CD14-positive monocyte (primary cell): Measurements from ENCODE around the gene TMA16. TPM values are rescaled to one million over a fixed set of nuclear protein-coding genes. Genes with fewer than 3 reads are reported as not detected.
"Not testable (repeated sequence)": the region's sequence is repeated elsewhere in the genome, so short reads cannot be mapped to it uniquely, and the experiment has no call there.

Experiments
- DNase-seq, 3 donors: peaks; one replicate each; pipeline ENCODE4 v3.0.0-alpha.2; 2011 to 2022
- H2AFZ ChIP-seq: 2 replicates; pipeline ENCODE4 v1.6.0; 2012; ENCODE audit warnings: mild to moderate bottlenecking, low read depth, low read length, inconsistent platforms; ENCODE audit not compliant: insufficient read depth, poor library complexity, severe bottlenecking
- H3K27ac ChIP-seq, 2 donors: 1 replicate in 1 of 2; 2 replicates in 1 of 2; pipeline ENCODE4 v1.5.1; 2012 to 2013; ENCODE audit warnings: low read length in 2 of 2, control low read depth in 1 of 2, inconsistent platforms in 1 of 2, low read depth in 1 of 2, mild to moderate bottlenecking in 1 of 2
- H3K27me3 ChIP-seq, 2 donors: one replicate each; pipeline versions ENCODE4 v1.6.0 to v1.6.1; 2011 to 2013; ENCODE audit warnings: low read length in 2 of 2; ENCODE audit not compliant: control insufficient read depth in 2 of 2, insufficient read depth in 2 of 2
- H3K36me3 ChIP-seq, 2 donors: replicated peaks in 1 of 2; 1 replicate in 1 of 2; 2 replicates in 1 of 2; pipeline versions ENCODE4 v1.5.1 to v1.6.1; 2012 to 2013; ENCODE audit warnings: low read length in 2 of 2, control low read depth in 1 of 2, inconsistent platforms in 1 of 2, mild to moderate bottlenecking in 1 of 2; ENCODE audit not compliant: insufficient read depth in 2 of 2, control insufficient read depth in 1 of 2
- H3K4me1 ChIP-seq, 2 donors: 1 replicate in 1 of 2; 2 replicates in 1 of 2; pipeline versions ENCODE4 v1.5.1 to v1.6.1; 2012 to 2013; ENCODE audit warnings: low read length in 2 of 2, control low read depth in 1 of 2, inconsistent platforms in 1 of 2, mild to moderate bottlenecking in 1 of 2, moderate library complexity in 1 of 2; ENCODE audit not compliant: insufficient read depth in 2 of 2, control insufficient read depth in 1 of 2
- H3K4me2 ChIP-seq: replicated peaks from 2 replicates; pipeline ENCODE3; 2012; ENCODE audit warnings: low read length, moderate library complexity, mild to moderate bottlenecking; ENCODE audit not compliant: poor library complexity, severe bottlenecking; ENCODE audit errors: extremely low read depth
- H3K4me3 ChIP-seq, 3 experiments: fragments of 200-600 bp in 1 of 3; sonication (generic) in 1 of 3; replicated peaks in 1 of 3; 1 replicate in 2 of 3; 2 replicates in 1 of 3; pipeline ENCODE4 v1.5.1; 2011 to 2013; ENCODE audit warnings: low read length in 3 of 3, mild to moderate bottlenecking in 3 of 3, control low read depth in 2 of 3, low read depth in 2 of 3, inconsistent platforms in 1 of 3, moderate library complexity in 1 of 3
- H3K79me2 ChIP-seq: 2 replicates; pipeline ENCODE4 v1.6.0; 2012; ENCODE audit warnings: mild to moderate bottlenecking, control low read depth, inconsistent platforms, low read length, moderate library complexity; ENCODE audit not compliant: insufficient read depth
- H3K9ac ChIP-seq: 2 replicates; pipeline ENCODE4 v1.6.0; 2017; ENCODE audit warnings: low read length, mild to moderate bottlenecking; ENCODE audit not compliant: insufficient read depth, poor library complexity, severe bottlenecking
- H3K9me3 ChIP-seq, 2 donors: replicated peaks in 1 of 2; 1 replicate in 1 of 2; 2 replicates in 1 of 2; pipeline versions ENCODE4 v1.5.1 to v1.6.1; 2012 to 2013; ENCODE audit warnings: low read length in 2 of 2, control low read depth in 1 of 2; ENCODE audit not compliant: control insufficient read depth in 1 of 2, insufficient read depth in 1 of 2
- H4K20me1 ChIP-seq: 2 replicates; pipeline ENCODE4 v1.6.0; 2012; ENCODE audit warnings: mild to moderate bottlenecking, low read length, control low read depth, moderate library complexity; ENCODE audit not compliant: insufficient read depth
- H3K27ac Mint-ChIP-seq, 7 donors: one replicate each; pipeline ENCODE4 v1.8.0; 2020; ENCODE audit warnings: mild to moderate bottlenecking in 7 of 7, mixed read lengths in 7 of 7, moderate library complexity in 6 of 7, inconsistent platforms in 2 of 7
- H3K27me3 Mint-ChIP-seq, 3 donors: one replicate each; pipeline ENCODE4 v1.8.0; 2021 to 2022; ENCODE audit warnings: low read depth in 3 of 3, mild to moderate bottlenecking in 3 of 3, mixed read lengths in 3 of 3, moderate library complexity in 3 of 3, inconsistent platforms in 1 of 3
- H3K36me3 Mint-ChIP-seq, 2 donors: one replicate each; pipeline ENCODE4 v1.8.0; 2020; ENCODE audit warnings: mixed read lengths in 2 of 2, inconsistent platforms in 1 of 2, mild to moderate bottlenecking in 1 of 2
- H3K4me1 Mint-ChIP-seq: one replicate; pipeline ENCODE4 v1.8.0; 2020; ENCODE audit warnings: mild to moderate bottlenecking, mixed read lengths
- H3K4me3 Mint-ChIP-seq, 2 donors: one replicate each; pipeline ENCODE4 v1.8.0; 2020; ENCODE audit warnings: mild to moderate bottlenecking in 2 of 2, mixed read lengths in 2 of 2, moderate library complexity in 1 of 2
- H3K9me3 Mint-ChIP-seq, 7 donors: one replicate each; pipeline ENCODE4 v1.8.0; 2020 to 2022; ENCODE audit warnings: mixed read lengths in 7 of 7, mild to moderate bottlenecking in 6 of 7, moderate library complexity in 6 of 7, inconsistent platforms in 2 of 7
- CTCF ChIP-seq: fragments of 200-600 bp; IDR thresholded peaks from one replicate; pipeline ENCODE4 v1.8.0; 2022; ENCODE audit warnings: antibody characterized with exemption, mild to moderate bottlenecking
- WGBS: methylation state at CpG from one replicate; pipeline ENCODE4 v1.1.5; 2013; ENCODE audit warnings: missing lambda C conversion rate; ENCODE audit not compliant: insufficient coverage; 5-methylcytosine and 5-hydroxymethylcytosine counted together
- intact Hi-C, 2 donors: fragments of 100-400 bp; cut with micrococcal nuclease; formaldehyde crosslinking; loops; one replicate each; pipeline versions ENCODE4 v1.15.0 to v1.15.1; 2023
- polyA minus RNA-seq: library from RNA; depleted of rRNA, polyadenylated mRNA; stranded (reverse); fragments of >200 nt; gene quantifications from 2 replicates; pipeline ENCODE4 v1.2.3, GENCODE V29; 2012
- polyA plus RNA-seq, 3 donors: library from polyadenylated mRNA; depleted of rRNA in 1 of 3; unstranded in 2 of 3; stranded (reverse) in 1 of 3; fragments of 300-500 nt in 2 of 3; fragments of >200 nt in 1 of 3; fragmentation: Illumina TruSeq in 2 of 3; gene quantifications; 1 replicate in 2 of 3; 2 replicates in 1 of 3; pipeline ENCODE4 v1.2.3, GENCODE V29; 2012 to 2021
- total RNA-seq, 12 experiments: library from RNA in 1 of 12; stranded (reverse) in 1 of 12; fragments of 120-200 nt in 1 of 12; gene quantifications; one replicate each; pipeline ENCODE4 v1.2.4 and lab custom pipeline; 2013 to 2026; ENCODE audit warnings: mixed read lengths in 6 of 12, inconsistent platforms in 1 of 12

The TMA16 gene
- 26.7 TPM for total RNA-seq (2013)
- polyA plus RNA-seq (1 to 10 TPM; 7.7 to 8.2 (median 8.2) TPM), polyA minus RNA-seq (5.1 and 7.5 TPM in 2 replicates), total RNA-seq (lab: John Stamatoyannopoulos, UW) (2.1 to 10.0 (median 7.0) reads per million in 11 experiments)

GRCh38 chr4:163494360-163495241, at the start of gene TMA16:
Gene TMA16, plus strand, starts transcription at chr4:163494690. Its CDS starts 112 bp downstream, at chr4:163494802.
- Mint-ChIP-seq H3K27ac (peak within 1 kb of the TSS; percentile 95 to 99 (median 97)), H3K4me3 (peak within 1 kb of the TSS; percentile 100), H3K27me3 (peaks cover 0 to 1% (median 0%) of the 10 kb centered on the region in 3 donors), H3K9me3 (peaks cover 0 to 4% (median 0%) of the 10 kb centered on the region in 7 donors), H3K36me3 (peaks cover 0 to 4% of the 10 kb centered on the region in 2 donors), H3K4me1 (peaks cover 32% of the 10 kb centered on the region)
- DNase-seq, result peak; percentile 78 to 81 (median 81)
- peaks cover 23% of the 10 kb centered on the region for H4K20me1 ChIP-seq
- H3K27me3 ChIP-seq, result no peaks in the 10 kb centered on the region
- intact Hi-C loops, result loop anchor here in 1 of 2 donors (2.0 kb wide), 1 partner anchor 54 kb away; no protein-coding TSS in a partner anchor
- H3K79me2 ChIP-seq, result peaks cover 51% of the 10 kb centered on the region
- H3K36me3 ChIP-seq, result peaks cover 0 to 4% of the 10 kb centered on the region in 2 donors
- peak within 1 kb of the TSS; percentile 89 for H3K9ac ChIP-seq
- no peaks in the 10 kb centered on the region for H3K9me3 ChIP-seq
- peak within 1 kb of the TSS; percentile 85 to 89 for H3K27ac ChIP-seq
- TF ChIP-seq CTCF, result no peak
- H3K4me3 ChIP-seq, result peak within 1 kb of the TSS; percentile 66 to 100 (median 80)
- peak within 1 kb of the TSS; percentile 100 for H2AFZ ChIP-seq
- under 1% methylated on average over 56 of the region's 64 CpGs for WGBS
- peaks cover 23 to 40% of the 10 kb centered on the region in 2 donors for H3K4me1 ChIP-seq
- H3K4me2 ChIP-seq, result peak within 1 kb of the TSS; percentile 96

GRCh38 chr4:163447023-163447422, 47.5 kb upstream of the TMA16 start:
- H3K9me3 Mint-ChIP-seq, intact Hi-C loops, H3K27ac ChIP-seq, H3K27ac Mint-ChIP-seq, DNase-seq, H2AFZ ChIP-seq, H3K9me3 ChIP-seq, H3K27me3 ChIP-seq, H3K4me3 ChIP-seq, H3K4me1 ChIP-seq, H3K4me1 Mint-ChIP-seq, H3K4me3 Mint-ChIP-seq, H3K9ac ChIP-seq, H3K36me3 Mint-ChIP-seq, H3K27me3 Mint-ChIP-seq, H3K36me3 ChIP-seq, H3K4me2 ChIP-seq, H3K79me2 ChIP-seq, H4K20me1 ChIP-seq: not testable (repeated sequence)
- WGBS, result 98% methylated on average over 5 of the region's 12 CpGs
